RWPE1 (cell line): ENCODE results near the gene ABI1.
"Not testable (repeated sequence)": the region's sequence is repeated elsewhere in the genome, so short reads cannot be mapped to it uniquely, and the experiment has no call there.

Experiments
- CTCF ChIA-PET: fragments of 350-600 bp; sonication (Branson Sonifier 250); formaldehyde crosslinking; extraction: SDS; loops from one replicate; lab custom pipeline; 2021; lab: Yijun Ruan, JAX
- POLR2A ChIA-PET: fragments of 400-600 bp; formaldehyde crosslinking; extraction: SDS; loops from one replicate; lab custom pipeline; 2020; ENCODE audit warnings: antibody characterized with exemption; ENCODE audit not compliant: low non-redundant PET; lab: Yijun Ruan, JAX
- DNase-seq: peaks from one replicate; pipeline ENCODE4 v3.0.0; 2012; ENCODE audit warnings: low spot score
- H3K27ac ChIP-seq: fragments of 450-650 bp; 2 replicates; pipeline ENCODE4 v1.5.1; 2017
- TF ChIP-seq, protein P1 (sequence below): fragments of 450-650 bp; conservative IDR thresholded peaks from 2 replicates; pipeline ENCODE4 v1.5.1; 2017; ENCODE audit warnings: low read depth, mild to moderate bottlenecking

Gene ABI1

DNA sequence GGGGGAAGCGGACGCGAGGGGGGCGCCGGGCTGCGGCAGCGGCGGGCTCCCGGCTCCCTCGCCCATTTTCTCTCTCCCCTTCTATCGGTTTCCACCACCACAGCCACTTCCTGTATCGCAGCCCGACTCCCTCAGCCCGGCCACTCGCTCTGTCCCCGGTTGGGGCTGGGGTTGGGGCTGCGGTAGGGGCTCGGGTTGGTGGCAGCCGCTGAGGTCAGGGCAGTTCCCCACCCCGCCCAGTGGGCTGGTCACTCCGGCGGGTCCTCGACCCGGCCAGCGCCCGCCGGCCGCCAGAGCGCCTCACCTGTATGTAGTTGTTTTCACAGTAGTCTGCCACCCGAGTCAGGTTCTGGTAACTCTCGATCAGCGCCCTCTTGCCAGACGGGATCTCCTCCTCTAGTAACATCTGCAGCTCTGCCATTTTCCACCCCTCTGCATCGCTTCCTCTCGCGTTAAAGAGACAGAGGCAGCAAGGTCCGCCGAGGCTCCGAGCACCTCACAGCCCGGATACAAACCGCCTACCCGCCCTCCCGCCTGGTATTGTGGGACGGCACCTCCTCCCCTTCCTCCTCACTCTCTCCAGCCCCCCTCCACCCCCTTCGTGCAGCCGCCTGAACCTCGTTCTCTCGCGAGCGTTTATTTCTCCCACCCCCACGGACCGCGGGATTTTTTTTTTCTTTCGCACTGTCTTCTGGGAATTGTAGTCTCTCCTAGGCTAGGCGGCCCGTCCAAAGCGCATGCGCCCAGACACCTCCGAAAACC lies at the start of gene ABI1:
ABI1 (minus strand) TSS at position 516 of the 762 bp plus-strand sequence; CDS start at position 421, 95 bp downstream.
- DNase-seq, result peak; percentile 96
- H3K27ac ChIP-seq, result peak within 1 kb of the TSS; percentile 98
- ChIA-PET CTCF (interaction anchor here (0.6 to 1.1 kb wide), 4 partner anchors 15 to 135 kb away, joined by 3 to 7 read pairs (median 4); no protein-coding TSS in a partner anchor), POLR2A (no interaction called here)
- TF ChIP-seq, protein P1, sequence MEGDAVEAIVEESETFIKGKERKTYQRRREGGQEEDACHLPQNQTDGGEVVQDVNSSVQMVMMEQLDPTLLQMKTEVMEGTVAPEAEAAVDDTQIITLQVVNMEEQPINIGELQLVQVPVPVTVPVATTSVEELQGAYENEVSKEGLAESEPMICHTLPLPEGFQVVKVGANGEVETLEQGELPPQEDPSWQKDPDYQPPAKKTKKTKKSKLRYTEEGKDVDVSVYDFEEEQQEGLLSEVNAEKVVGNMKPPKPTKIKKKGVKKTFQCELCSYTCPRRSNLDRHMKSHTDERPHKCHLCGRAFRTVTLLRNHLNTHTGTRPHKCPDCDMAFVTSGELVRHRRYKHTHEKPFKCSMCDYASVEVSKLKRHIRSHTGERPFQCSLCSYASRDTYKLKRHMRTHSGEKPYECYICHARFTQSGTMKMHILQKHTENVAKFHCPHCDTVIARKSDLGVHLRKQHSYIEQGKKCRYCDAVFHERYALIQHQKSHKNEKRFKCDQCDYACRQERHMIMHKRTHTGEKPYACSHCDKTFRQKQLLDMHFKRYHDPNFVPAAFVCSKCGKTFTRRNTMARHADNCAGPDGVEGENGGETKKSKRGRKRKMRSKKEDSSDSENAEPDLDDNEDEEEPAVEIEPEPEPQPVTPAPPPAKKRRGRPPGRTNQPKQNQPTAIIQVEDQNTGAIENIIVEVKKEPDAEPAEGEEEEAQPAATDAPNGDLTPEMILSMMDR, result no peak

DNA sequence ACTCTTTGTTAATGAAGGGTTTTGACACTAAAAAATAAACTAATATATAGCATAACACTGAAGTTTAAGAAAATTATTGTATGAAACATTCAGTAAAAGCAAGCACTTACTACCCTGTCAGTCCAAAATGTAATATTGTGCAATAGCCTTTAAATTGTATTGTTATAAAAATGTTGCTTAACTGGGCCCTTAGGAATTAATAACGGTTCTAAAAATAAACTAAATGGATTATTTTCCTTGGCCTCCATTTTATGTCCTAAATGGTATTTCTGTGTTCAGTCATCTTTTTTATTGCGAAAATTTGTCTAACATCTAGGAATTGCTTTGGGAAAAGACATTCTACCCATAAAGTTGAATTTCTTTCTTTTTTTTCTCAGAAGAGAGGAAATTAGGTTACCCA lies 49.0 kb upstream of the ABI1 start:
- ChIA-PET CTCF (interaction anchor here (0.6 kb wide), 1 partner anchor 45 kb away, joined by 3 read pairs; no protein-coding TSS in a partner anchor), POLR2A (no interaction called here)
- TF ChIP-seq, protein P1, result no peak
- no peak overlapping the region for H3K27ac ChIP-seq
- DNase-seq, result no peak

DNA sequence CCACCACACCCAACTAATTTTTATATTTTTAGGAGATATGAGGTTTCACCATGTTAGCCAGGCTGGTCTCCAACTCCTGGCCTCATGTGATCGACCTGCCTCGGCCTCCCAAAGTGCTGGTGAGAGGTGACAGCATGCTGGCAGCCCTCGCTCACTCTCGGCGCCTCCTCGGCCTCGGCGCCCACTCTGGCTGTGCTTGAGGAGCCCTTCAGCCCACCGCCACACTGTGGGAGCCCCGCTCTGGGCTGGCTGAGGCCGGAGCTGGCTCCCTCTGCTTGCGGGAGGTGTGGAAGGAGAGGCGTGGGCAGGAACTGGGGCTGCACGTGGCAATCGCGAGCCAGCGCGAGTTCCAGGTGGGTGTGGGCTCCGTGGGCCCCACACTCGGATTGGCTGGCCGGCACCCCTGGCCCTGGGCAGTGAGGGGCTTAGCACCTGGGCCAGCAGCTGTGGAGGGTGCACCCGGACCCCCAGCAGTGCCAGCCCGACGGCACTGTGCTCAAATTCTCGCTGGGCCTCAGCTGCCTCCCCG lies 44.6 kb upstream of the ABI1 start:
- DNase-seq, POLR2A ChIA-PET, H3K27ac ChIP-seq: not testable (repeated sequence)
- CTCF ChIA-PET, result interaction anchor here (0.6 kb wide), 1 partner anchor 77 kb away, joined by 3 read pairs; no protein-coding TSS in a partner anchor

DNA sequence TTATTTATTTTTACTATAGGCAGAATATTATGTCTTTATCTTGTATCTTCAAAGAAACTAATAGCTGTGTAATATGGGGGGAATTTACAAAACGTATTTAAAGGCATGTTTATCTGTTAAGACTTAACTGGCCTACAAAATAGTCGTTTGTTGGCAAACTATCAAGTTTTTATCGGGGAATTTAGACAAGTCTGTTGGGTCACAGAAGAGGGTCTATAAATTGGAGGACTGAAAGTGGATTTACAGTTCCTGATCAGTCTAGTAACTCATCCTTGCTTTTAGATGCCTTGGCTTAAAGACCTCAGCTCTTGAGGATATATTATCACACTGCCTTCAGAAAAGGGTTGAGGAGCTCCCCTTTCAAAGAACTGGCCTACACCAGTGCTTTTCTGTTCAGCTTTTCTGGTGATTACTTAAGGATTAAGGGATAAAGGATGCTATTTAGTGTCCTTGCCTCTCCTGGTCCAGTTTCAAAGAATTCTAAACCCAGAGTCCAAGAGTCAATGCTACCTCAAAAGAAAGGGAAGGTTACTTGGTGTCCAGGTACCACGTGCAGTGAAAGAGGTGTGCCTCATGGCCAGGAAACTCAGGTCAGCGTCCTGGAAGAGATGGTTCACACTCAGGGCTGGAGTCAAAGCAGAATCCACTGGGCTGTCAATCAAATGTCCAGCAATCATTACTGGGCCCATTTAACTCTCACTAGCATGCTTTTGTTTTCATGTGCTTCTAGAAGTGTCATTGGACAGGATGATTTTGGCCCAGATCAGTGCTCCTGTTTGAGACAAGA lies 42.9 kb upstream of the ABI1 start:
- no peak overlapping the region for H3K27ac ChIP-seq
- ChIA-PET POLR2A (no interaction called here), CTCF (no interaction called here)
- DNase-seq, result no peak
- TF ChIP-seq, protein P1, result no peak

DNA sequence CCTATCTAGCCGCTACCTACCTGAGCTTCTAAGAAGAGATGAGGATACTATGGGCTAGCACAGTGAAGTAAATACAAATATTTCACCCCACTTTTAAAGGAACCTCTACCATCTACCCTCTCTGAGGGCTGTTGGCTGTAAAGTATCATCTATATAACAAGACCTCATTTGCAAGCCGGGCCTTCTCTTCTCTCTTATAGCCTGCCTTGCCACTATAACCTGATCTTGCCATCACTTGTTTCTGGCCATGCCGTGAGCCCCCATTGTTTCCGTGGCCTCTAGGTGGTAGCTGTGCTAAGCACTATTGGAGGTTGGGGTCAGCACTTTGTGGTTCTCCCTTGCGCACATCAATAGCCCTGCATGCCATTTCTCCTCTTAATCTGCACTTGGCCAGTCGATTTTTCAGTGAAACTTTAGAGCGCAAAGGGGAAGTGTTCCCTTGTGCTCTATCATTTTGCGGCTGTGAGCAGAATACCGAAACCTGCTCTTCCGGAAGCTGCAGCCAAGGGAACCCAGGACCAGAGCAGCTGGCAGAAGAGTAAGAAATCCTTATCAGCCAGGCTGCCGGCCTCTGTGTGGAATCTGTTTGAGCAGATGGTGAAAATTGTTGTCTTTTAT lies 31.7 kb upstream of the ABI1 start:
- CTCF ChIA-PET, POLR2A ChIA-PET, DNase-seq, H3K27ac ChIP-seq: not testable (repeated sequence)

DNA sequence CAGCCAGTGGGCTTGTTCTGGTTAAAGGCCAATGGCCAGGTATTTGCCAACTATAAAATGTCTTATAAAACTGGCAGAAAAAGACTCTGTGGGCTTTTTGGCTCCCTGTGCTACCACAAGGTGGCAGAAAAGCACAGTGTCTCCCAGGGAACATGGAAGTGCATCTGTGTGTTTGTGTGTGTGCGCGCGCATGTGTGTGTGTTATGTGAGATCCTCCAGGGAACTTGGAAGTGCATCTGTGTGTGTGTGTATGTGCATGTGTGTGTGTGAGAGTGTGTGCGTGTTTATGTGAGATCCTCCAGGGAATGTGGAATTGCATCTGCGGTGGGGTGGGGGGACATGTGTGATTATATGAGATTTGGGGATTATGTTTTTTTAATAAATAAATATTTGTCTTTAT lies 30.2 kb upstream of the ABI1 start:
- peak; percentile 26 for DNase-seq
- ChIA-PET POLR2A (no interaction called here), CTCF (interaction anchor here (0.6 to 0.7 kb wide), 2 partner anchors 16 to 515 kb away, joined by 3 read pairs; no protein-coding TSS in a partner anchor)
- no peak overlapping the region for H3K27ac ChIP-seq
- TF ChIP-seq, protein P1, result peak; percentile 69
